Measurements from ENCODE around the gene FNDC11.
"Not testable (repeated sequence)": the region's sequence is repeated elsewhere in the genome, so short reads cannot be mapped to it uniquely, and the experiment has no call there.

The FNDC11 gene

DNA sequence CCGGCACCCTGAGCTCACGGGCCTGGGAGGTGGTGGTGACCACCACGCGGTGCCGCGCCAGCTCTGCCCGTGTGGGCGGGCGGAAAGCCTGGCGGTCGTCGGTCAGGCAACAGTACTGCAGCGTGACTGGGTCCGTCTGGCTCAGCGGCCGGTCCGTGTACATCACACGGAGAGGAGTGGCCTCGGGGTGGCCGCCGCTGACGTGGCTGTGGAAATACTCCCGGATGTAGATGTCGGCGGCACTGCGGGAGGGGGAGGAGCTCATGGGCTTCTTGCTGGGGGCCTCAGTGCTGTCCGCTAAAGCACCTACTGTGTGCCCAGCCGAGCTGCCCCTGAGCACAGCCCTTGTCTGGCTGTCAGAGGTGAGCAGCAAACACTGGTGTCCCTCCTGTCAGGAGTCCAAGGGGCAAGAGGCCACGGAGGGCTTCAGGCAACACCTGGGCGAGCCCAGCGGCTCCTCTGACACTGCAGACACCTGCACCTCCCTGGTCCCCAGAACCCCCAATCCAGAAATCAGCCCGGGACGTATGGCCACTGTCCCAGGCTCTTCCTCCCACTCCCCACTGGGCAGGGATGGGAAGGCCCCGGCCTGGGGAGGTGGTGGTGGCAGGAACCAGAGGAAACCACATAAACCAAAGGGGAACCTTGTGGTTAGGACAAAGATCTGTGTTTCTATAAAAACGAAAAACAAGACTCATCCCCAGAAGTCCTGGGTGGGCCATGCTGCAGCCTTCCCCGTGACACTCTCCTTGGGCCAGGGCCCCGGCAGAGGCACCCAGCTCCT is 13.6 kb downstream of the FNDC11 start:
- DNase-seq (ENCODE audit: low read depth), result no peak

DNA sequence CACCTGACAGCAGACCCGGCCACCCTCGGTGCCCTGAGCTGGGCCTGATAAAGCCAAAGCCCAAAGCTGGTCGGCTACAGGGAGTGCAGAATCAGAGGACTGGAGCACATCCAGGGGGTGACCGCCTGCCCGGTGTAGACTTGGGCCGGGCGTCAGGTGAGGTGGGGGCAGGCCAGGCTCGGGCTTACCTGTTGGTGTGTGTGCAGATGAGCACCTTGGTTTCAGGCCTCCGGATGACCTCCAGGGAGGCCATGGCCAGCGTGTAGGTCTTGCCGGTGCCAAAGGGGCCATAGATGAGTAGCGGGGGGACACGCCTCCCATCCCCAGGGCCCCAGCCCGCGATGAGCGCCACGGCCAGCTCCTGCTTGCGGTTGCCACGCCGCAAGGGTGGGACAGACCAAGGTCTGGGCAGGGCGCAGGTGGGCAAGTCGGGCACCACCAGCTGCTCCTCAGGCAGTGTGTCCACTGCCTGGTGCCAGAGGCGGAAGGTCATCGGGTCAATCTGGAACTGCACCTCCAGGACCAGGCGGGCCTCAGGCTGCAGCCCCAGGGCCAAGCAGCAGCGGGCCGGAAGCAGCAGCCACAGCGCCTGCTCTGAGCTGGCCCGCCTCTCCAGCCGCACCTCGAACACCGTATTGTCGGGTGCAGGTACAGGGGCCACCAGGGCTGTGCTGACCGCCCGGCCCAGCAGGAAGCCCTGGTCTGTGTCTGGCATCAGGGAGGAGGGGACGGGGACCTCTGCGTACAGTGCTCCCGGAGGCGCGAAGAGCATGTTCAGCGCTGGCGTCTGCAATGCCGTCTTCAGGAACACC is 14.4 kb downstream of the FNDC11 start:
- no peak for DNase-seq (ENCODE audit: low read depth)

DNA sequence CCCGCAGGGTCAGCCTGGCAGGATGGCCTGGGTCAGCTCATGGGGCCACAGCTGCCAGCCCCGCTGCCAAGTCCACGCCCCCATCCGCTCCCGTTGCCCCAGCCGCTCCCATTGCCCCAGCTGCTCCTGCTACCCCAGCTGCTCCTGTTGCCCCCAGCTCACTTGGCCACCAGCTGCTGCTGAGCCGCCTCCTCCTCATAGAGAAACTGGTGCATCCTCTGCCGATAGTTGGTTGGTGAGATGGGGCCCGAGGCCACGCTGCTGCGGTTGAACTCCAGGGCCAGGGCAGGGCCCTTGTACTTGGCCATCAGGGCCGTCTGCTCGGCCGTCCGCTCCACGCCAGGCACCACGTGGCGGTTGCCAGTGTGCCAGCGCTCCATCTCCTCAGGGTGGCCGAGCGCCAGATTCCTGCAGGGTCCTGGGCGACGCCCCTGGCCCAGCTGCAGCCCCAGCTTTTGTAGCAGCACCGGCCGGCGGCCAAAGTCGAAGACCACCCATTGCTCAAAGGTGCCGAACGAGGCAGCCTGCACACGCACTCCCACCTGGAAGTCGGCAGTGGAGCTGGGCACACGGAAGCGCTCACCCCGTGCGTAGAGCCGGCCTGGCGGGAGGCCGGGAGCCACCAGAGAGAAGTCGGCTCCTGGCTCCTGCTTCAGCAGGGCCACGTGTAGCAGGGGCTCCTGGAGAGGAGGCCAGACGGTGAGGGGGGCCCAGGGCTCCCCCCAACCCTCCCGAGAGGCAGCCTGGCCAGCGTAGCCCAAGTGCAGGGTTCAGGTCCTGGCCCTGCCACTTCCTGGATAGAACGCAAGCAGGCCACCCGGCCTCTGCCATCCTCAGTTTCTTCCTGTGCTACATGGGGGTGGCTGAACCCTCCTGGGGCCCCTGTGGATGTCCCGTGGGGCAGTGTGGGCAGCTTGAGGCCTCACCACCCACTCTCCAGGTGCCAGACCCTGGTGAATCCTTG is 15.3 kb downstream of the FNDC11 start:
- DNase-seq (ENCODE audit: low read depth), result no peak

DNA sequence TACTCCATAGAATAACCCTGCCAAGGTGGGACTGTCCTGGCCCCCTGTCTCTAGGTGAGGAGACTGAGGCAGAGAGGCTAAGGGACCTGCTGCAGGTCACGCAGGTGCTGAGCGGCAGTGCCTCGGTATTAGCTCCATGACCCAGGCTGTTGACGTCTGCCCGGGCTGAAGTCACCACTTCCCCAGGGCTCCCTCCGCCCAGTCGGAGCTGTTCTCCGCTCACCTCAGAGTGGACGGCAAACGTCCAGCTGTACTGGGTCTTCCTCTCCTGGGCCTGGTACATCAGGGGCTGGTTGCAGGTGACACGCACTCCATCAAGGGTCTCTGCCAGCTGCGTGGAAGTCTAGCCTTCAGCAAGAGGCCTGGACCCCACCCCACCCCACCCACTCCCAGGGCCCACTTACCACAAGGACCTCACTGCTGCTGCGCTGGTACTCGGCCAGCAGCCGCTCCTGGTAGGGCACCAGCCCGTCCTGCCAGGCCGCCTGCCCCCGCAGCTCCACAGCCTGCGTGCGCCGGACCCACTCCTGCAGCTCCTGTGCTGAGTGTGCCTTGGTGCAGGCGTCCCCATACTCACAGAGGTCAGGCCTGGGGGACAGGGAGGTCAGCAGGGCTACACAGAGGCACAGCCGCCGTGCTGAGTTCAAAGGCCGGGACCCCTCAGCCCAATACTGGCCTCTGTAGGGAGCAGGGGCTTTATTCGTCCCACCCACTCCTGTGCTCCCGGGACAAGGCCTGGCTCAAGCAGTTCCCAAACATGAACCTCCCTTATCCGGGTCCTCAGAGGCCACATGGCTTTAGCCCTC is 16.5 kb downstream of the FNDC11 start:
- no peak for DNase-seq (ENCODE audit: low read depth)

DNA sequence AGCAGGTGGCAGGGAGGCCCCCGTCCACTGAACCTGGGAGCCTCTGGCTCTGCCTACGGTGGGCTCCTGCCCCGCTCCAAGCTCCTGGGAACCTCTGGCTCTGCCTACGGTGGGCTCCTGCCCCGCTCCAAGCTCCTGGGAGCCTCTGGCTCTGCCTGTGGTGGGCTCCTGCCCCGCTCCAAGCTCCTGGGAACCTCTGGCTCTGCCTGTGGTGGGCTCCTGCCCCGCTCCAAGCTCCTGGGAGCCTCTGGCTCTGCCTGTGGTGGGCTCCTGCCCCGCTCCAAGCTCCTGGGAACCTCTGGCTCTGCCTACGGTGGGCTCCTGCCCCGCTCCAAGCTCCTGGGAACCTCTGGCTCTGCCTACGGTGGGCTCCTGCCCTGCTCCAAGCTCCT is 17.1 kb downstream of the FNDC11 start:
- not testable (repeated sequence) for DNase-seq (ENCODE audit: low read depth)

DNA sequence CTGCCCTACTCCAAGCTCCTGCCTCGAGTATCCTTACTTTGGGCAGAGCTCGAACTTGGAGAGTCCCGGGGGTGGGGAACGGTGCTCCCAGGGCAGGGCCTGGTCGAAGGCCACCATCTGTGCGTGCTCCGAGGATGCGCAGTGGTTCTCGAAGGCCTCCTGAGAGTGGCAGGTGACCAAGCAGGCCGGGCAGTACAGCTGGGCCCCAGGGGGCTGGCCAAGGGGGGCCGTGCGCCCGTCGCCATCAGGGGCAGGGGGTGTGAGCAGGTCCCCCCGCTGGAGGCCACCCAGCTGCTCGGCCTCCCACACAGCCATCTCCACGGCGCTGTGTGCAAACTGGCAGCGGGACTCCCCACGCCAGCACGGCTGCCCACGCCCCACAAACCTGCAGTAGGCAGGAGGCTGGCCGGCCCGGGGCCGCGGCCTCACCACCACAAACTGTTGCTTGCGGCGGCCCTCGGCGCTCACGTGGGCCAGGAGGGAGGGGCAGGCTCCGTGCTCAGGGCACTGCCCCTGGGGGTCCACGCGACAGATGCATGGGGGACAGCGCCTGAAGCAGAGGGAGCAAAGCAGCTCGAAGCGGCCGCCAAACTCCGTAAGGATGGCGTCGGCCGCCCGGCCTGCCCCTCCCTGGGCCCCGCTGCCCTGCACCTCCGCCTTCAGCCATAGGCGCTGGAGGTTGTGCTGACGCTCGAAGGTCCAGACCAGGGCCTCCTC is 18.3 kb downstream of the FNDC11 start:
- DNase-seq (ENCODE audit: low read depth), result no peak

DNA sequence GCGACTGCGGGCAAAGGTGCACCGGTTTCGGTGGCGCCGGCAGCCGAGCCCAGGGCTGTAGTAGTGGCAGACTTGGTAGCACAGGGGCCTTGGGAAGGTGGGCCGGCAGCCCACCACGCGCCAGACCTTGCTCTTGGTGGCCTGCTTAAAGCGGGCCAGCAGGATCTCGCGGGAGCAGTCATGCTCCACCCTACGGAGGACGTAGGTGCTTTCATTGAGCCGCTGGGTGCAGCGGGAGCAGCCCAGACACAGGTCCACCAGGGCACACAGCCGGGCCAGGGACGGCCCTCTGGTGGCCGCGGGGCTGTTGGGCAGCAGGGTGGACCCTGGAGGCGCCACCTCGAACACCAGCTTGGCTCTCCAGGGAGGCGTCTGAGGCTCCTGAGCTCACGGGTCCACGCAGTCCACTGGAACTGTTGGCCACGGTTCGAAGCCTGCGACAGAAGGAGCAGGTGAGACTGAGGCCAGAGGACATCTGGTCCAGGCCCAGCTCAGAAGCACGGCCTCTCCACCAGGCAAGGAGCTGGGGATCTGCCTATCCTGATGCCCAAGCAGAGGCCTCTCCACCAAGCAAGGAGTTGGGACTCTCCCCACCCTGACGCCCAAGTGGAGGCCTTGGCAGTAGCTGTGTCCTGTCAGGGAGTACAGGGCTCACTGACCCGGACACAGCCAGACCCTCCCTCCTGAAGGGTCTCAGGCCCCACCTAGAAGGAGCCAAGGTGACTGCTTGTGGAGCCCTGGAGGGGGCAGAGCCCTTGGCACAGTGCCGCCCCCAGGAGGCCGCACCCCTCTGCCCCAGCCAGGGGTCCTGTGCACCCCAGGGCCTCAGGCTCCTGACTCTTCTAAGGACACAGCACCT is 19.1 kb downstream of the FNDC11 start:
- no peak for DNase-seq (ENCODE audit: low read depth)

DNA sequence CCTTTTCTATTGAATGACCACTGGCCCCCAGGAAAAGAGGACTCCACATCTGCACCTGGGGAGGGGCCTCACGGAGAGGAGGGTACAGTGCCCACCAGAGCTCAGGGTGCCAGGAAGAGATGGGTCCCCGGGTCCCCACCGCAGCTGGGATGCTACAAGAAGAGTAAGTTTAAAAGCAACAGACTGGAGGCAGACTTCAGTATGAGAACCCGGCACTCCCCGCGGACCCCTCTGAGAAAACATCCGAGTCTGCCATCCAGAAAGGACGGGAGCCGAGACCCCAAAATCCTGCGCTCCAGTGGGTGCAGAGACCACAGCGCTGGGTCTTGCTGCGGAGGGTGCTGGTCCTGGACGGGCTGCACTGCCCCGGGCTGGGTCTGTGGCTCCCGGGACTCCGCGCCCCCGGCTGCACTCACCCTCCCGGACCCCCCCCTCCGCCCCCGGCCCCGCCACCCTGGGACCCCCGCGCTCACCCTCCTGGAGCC is 19.7 kb downstream of the FNDC11 start:
- DNase-seq (ENCODE audit: low read depth), result no peak

DNA sequence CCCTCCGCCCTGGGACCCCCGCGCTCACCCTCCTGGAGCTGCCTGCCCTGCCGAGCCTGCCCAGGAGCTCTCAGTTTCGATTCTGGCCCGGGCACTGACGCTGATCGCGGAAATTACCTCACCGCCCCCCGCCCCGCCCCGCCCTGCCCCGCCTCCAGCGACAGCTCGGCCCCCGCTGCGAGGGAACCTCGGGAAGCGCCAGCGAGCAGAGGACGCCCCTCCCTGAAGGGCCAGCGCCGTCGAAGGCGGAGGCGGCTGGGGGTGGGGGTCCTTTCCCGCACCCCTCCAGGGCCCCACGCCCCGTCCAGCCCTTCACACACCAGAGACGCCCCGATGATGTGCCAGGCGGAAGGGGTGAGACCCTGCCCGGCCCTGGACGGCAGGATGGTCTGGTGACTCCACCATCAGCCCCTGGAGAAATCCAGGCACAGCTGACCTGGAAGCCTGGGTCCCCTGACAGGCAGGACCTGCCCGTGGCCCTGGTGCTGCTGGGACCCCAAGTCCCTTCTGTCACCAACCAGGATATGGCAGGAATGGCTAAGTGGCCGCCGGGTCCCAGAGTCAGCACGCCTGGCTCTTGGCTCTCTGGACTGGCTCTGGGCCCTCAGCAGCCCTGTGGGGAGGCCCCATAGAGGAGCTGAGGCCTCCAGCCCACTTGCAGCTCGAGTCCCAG is 20.3 kb downstream of the FNDC11 start, which contains the start of gene HELZ2:
Gene HELZ2, minus strand, starts transcription at position 84 of the 673 bp plus-strand sequence. CDS start 1,854 bp downstream, outside the sequence.
- no peak for DNase-seq (ENCODE audit: low read depth)

DNA sequence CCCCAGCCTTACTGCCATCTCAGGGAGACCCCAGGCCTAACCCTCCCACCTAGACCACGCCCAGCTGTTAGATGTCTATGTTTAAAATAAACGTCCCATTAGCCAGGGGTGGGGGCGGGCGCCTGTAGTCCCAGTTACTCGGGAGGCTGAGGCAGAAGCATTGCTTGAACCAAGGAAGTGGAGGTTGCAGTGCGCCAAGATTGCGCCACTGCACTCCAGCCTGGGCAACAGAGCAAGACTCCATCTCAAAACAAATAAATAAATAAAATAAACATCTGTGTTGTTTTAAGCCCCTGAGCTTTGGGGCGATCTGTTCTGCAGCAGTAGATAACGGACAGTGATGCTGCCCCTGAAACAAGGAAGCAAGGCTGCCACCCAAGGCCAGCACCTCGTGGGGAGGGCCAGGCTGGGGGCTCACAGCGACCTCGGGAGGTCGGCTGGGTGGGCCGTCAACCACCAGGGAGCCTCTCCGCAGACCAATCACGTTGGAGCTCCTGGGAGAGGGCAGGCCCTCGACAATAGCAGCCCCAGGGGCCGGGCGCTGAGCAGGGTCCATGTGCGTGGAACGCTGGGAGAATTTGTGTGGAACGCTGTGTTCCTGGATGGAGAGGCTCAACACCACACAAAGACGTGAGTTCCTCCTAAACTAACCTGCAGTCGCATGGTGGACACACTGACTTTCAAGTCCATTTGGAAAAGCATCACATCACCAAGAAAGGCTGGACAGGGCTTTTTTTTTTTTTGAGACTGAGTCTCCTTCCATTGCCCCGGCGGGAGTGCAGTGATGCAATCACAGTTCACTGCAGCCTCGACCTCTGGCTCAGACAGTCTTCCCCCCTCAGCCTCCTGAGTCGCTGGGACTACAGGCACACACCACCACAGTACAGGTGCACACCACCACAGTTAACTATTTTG is 21.1 kb downstream of the FNDC11 start:
- no peak for DNase-seq (ENCODE audit: low read depth)

DNA sequence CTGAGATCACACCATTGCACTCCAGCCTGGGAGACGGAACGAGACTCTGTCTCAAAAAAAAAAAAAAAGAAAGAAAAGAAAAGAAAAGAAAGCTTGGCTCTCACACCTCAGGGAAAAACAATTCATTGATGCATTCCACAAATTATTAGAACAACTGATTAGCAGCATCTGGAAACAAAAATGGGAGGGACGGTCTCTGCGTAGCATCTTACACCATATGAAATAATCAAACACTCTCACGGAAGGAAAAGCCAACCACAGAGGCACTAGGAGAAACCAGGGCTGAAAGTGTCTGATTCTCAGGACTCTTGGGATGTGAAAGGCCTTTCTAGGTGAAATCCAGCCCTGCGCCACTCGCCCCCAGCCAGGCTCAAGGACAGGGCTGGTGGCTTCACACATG is 22.4 kb downstream of the FNDC11 start:
- no peak for DNase-seq (ENCODE audit: low read depth)

DNA sequence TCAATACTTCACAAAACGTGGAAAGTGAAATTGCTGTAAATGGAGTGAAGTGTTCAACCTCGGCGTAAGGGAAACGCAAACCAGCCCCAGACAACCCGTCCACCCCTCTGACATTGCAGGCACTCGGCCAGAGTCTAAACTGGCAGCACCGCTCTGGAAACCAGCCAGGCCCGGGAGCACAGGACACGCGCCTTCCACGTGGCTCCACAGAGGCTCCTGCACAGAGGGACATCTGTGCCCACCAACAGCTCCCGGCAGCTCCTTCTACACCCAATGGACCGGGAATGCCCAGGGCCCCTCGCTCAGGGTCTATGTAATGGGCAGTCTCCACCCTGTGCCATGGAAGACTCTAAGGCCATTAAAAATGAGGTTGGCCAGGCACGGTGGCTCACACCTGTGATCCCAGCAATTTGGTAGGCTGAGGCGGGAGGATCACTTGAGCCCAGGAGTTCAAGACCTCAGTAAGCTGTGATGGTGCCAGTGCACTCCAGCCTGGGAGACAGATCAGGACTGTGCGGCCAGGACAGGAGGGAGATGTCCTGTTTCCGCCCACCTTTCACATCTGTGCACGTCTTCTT is 23.4 kb downstream of the FNDC11 start:
- no peak for DNase-seq (ENCODE audit: low read depth)

DNA sequence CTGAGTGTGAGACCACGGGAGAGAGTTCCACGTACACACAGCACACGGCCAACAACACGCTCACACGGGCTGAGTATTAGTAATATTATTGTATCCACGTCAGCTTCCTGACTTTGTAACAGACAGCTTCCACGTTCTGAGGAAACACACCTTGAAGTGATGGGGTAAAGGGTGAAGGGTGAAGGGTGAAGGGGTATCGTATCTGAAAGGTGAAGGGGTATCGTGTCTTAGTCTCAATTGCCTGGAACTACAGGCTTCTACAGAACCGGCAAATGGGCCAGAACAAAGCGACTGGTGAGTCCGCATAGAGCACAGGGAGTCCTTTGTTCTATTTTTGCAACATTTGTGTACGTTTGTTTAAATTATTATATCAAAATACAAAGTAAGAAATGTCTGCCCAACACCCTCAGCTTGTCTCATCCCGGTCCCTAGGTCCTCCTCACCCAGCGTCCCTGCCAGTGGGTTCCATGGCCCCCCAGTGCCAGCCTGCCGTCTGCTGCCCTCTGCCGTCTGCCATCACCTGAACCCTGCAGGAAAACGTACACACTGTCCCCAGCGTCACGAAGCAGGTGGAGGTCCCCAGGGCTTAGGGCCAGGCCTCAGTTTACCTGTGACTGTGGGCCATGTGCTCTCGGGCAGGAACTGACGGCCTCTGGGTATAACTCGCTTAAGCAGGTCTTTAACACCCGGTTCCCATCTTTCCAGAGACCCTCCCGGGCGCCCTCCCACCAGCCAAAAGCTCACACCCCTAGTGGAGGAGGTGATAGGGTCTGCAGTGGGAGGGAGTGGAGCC is 24.5 kb downstream of the FNDC11 start:
- no peak for DNase-seq (ENCODE audit: low read depth)

DNA sequence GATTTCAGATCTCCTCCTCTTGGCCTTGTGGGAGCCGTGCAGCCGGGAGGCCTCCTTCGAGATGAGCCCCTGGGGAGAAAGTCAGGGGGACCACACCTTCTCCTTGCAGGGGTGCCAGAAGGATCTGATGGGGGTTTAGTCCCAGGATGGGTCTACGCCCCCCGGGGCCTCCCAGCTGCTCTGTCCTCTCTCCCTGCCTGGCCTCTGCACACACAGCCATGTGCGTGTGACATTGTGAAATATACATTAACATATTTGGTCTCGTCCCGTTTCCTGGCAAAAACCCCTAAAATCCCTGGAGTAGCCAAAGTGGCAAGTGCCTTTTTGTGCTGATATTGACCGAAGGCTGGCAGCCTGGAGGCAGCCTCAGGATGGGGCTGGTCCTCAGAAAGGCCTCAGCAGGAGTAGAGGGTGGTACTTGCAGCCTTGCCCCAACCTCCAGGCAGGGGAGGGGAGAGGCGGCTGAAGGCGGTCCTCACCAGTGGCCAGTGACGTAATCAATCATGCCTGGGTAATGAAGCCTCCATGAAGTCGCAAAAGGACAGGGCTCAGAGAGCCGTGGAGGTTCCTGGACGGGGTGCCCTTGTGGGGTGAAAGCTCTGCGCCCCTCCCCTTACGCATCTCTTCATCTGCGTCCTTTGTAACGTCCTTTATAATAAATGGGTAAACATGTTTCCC is 25.2 kb downstream of the FNDC11 start:
- no peak for DNase-seq (ENCODE audit: low read depth)

DNA sequence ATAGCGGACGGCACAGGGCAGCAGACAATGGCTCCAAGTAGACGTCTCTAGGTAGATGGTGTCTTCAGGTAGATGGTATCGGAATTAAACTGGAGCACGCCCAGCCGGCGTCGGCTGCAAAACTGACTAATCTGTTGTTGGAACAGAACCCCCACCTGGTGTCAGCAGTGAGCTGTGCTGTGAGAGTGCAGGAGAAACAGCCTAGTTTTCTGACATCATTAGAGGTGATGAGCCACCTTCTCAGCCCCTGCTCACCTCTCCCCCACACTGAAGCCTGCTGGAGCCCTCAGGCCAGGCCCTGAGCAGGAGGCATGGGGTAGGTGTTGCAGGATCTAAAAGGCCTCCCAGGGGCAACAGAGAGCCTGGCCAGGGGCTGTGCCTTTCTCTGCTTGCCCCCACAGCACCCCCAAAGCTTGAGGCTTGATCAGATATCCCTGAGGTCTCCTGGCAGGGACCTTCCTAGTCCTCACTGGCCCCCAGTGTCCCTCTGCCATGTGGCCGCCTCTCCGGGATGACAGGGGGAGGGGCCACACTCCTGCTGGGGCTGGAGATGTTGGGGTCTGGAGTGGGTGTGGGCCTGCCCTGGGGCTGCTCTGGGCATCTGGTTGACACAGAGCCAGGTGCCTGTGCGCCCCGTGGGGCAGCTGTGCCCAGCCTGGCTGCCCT is 27.0 kb downstream of the FNDC11 start:
- DNase-seq (ENCODE audit: low read depth), result no peak

All from HS-27A (cell line).